Type B pancreatic cell (in vitro differentiated cells): Measurements from ENCODE around the gene GPRC6A. TPM values are rescaled to one million over a fixed set of nuclear protein-coding genes. Genes with fewer than 3 reads are reported as not detected.
"Not testable (repeated sequence)": the region's sequence is repeated elsewhere in the genome, so short reads cannot be mapped to it uniquely, and the experiment has no call there.

ENCODE experiments used
- DNase-seq: peaks from one replicate; pipeline ENCODE4 v3.0.0; 2021; ENCODE audit warnings: mixed read lengths; ENCODE audit not compliant: unreplicated experiment; ENCODE audit errors: extremely low spot score
- H3K27ac Mint-ChIP-seq: 2 replicates; pipeline ENCODE4 v1.8.0; 2021; ENCODE audit warnings: mild to moderate bottlenecking, mixed read lengths
- H3K27me3 Mint-ChIP-seq: 2 replicates; pipeline ENCODE4 v1.8.0; 2021; ENCODE audit warnings: mixed read lengths
- H3K36me3 Mint-ChIP-seq: 2 replicates; pipeline ENCODE4 v1.8.0; 2021; ENCODE audit warnings: mixed read lengths
- H3K4me1 Mint-ChIP-seq: one replicate; pipeline ENCODE4 v1.8.0; 2021; ENCODE audit warnings: mixed read lengths; ENCODE audit not compliant: unreplicated experiment
- H3K4me3 Mint-ChIP-seq: 2 replicates; pipeline ENCODE4 v1.8.0; 2021; ENCODE audit warnings: mild to moderate bottlenecking, mixed read lengths
- H3K9me3 Mint-ChIP-seq: 2 replicates; pipeline ENCODE4 v1.8.0; 2021; ENCODE audit warnings: mixed read lengths
- total RNA-seq: library from RNA; stranded (reverse); gene quantifications from 2 replicates; pipeline ENCODE4 v1.2.1, GENCODE V29; 2021; ENCODE audit warnings: low replicate concordance
- TF ChIP-seq, protein P1 (sequence below): fragments of 200-600 bp; sonication (generic); conservative IDR thresholded peaks from 2 replicates; pipeline ENCODE4 v1.5.0; 2021; ENCODE audit warnings: antibody characterized with exemption, mild to moderate bottlenecking

GPRC6A gene
- total RNA-seq, 1 donor from 2014 or later, result 0.12 TPM

DNA sequence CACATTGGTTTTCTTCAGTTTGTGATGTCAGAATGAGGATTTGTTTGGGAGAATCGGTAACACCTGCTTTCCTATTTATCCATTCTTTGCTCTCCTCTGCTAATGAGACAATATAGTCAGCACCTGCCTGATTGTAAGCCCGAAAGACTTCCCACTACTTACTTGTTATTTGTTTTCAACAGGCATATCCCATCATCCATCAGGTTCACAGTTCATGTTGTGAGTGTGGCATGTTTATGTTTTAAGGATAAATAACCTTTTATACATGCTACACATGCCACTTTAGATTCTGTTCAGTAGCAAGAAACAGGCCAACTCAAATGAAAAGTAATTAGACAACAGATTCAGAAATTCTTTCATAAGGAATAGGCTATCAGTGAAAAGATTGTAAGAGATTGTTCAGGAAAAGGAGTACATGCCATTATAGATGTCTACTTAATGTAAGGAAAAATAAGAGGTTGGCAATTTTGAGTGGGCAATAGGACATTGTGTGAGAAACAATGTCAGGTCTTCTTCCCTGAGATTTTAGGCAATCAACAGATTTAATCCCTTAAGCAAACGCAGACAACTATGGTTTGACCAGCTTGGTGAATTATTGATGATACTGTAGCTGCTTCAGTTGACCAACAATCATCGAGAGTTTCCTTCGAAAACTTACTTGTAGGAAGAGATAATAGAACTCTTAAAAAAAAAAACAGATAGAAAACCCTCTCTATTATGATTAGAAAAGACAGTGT lies 7.9 kb upstream of the GPRC6A start:
- H3K27ac Mint-ChIP-seq, result no peak overlapping the region

DNA sequence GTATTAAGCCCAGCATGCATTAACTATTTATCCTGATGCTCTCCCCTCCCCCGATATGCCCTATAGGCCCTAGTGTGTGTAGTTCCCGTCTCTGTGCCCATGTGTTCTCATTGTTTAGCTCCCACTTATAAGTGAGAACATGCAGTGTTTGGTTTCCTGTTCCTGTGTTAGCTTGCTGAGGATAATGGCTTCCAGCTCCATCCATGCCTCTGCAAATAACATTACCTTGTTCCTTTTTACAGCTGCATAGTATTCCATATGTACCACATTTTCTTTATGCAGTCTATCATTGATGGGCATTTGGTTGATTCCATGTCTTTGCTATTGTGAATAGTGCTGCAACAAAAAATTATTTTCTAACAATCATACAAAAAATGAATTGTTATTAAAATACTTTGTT lies 5.6 kb upstream of the GPRC6A start:
- not testable (repeated sequence) for H3K27me3 Mint-ChIP-seq, H3K4me1 Mint-ChIP-seq, H3K9me3 Mint-ChIP-seq, DNase-seq, H3K4me3 Mint-ChIP-seq, H3K36me3 Mint-ChIP-seq, H3K27ac Mint-ChIP-seq

More for the DNA sequence above, 7.9 kb upstream of the GPRC6A start:
- no peaks in the 10 kb centered on the region for H3K36me3 Mint-ChIP-seq
- no peaks in the 10 kb centered on the region for H3K9me3 Mint-ChIP-seq
- DNase-seq, result no peak
- H3K4me1 Mint-ChIP-seq, result no peaks in the 10 kb centered on the region
- H3K27me3 Mint-ChIP-seq, result no peaks in the 10 kb centered on the region
- TF ChIP-seq, protein P1, sequence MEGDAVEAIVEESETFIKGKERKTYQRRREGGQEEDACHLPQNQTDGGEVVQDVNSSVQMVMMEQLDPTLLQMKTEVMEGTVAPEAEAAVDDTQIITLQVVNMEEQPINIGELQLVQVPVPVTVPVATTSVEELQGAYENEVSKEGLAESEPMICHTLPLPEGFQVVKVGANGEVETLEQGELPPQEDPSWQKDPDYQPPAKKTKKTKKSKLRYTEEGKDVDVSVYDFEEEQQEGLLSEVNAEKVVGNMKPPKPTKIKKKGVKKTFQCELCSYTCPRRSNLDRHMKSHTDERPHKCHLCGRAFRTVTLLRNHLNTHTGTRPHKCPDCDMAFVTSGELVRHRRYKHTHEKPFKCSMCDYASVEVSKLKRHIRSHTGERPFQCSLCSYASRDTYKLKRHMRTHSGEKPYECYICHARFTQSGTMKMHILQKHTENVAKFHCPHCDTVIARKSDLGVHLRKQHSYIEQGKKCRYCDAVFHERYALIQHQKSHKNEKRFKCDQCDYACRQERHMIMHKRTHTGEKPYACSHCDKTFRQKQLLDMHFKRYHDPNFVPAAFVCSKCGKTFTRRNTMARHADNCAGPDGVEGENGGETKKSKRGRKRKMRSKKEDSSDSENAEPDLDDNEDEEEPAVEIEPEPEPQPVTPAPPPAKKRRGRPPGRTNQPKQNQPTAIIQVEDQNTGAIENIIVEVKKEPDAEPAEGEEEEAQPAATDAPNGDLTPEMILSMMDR, result no peak
- no peak overlapping the region for H3K4me3 Mint-ChIP-seq

DNA sequence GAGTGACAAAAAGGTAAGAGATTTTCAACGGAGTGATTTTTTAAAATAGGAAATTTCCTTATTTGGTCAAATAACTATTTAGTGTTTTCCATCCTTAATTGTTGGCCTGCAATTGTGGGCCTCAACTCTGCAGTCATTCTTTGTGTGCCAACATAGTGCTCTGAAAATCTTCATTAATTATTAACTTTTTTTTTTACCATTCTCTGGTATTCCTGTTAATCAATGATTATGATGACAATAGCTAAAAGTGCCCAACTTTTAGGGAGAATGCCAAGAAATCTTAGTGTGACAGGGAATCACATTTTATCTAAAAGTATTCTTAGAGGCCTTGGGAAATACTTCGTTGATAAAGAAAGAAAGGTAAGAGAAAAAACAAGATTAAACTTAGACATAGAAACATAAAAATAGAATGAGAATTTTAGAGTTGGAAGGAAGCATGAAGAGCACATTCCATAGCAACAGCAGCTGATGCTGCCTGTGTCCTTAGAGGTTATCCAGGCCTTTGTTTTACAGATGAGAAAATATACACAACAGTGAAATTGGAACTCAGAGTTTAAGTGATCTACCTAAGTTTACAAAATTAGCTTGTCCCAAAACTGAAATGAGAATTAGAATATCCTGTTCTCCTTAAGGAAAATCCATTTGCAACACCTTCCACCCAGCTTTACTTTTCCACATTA lies 1.2 kb downstream of the GPRC6A start:
- DNase-seq, result no peak
- Mint-ChIP-seq H3K27me3 (no peaks in the 10 kb centered on the region), H3K9me3 (no peaks in the 10 kb centered on the region), H3K4me1 (no peaks in the 10 kb centered on the region), H3K4me3 (no peak overlapping the region), H3K27ac (no peak overlapping the region), H3K36me3 (no peaks in the 10 kb centered on the region)
- TF ChIP-seq, protein P1, result no peak

DNA sequence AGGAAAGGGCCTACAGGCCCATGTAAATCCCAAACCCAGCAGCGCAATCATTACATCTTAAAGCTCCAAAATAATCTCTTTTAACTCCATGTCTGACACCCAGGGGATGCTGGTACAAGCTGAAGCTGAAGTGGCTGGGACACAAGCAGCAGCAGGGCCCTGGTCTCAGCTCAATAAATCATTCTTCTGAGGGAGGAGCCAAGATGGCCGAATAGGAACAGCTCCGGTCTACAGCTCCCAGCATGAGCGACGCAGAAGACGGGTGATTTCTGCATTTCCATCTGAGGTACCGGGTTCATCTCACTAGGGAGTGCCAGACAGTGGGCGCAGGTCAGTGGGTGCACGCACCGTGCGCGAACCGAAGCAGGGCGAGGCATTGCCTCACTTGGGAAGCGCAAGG lies 12.5 kb downstream of the GPRC6A start:
- not testable (repeated sequence) for H3K36me3 Mint-ChIP-seq, H3K4me3 Mint-ChIP-seq, H3K27me3 Mint-ChIP-seq, DNase-seq, H3K4me1 Mint-ChIP-seq, H3K9me3 Mint-ChIP-seq, H3K27ac Mint-ChIP-seq

DNA sequence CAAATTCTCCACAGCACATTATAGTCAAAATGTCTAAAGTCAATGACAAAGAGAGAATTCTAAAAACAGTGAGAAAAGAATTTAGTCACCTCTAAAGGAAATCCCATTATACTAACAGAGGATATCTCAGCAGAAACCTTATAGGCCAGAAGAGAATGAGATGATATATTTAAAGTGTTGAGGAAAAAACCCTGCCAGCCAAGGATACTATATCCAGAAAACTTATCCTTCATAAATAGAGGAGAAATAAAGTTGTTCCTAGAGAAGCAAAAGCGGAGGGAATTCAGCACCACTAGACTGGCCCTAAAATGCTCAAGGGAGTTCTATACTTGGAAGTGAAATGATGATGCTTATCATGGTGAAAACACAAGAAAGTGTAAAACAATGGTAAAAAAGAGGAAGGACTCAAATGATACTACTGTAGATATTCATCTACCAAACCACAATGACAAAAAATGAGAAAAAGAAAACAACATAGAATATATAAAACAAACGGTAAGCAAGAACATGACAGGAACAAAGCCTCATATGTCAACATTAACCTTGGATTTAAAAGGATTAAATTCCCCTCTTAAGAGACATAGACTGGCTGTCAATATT lies 16.7 kb downstream of the GPRC6A start:
- TF ChIP-seq, protein P1, result no peak
- Mint-ChIP-seq H3K36me3 (no peaks in the 10 kb centered on the region), H3K4me3 (no peak overlapping the region), H3K27me3 (no peaks in the 10 kb centered on the region), H3K27ac (no peak overlapping the region), H3K9me3 (peaks cover 7% of the 10 kb centered on the region), H3K4me1 (no peaks in the 10 kb centered on the region)
- no peak for DNase-seq

DNA sequence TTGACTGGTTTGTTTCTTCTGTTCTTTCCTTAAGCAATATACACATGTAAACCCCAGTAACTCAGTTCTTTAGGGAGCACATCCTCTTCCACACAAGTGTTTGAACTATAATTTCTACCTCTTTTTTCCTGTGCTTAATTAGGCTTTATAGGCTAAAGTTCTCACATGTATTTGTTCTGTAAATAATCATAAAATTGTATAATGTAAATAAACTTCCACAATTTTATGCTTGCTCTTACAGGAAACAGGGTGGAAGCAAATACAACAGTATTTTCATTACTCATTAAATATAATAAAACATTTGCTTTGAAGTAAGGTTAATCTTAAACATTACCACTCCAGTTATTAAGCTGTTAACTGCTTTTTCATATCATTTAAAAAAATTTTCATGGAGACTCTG lies 26.9 kb downstream of the GPRC6A start:
- Mint-ChIP-seq H3K4me3 (no peak overlapping the region), H3K9me3 (no peaks in the 10 kb centered on the region), H3K36me3 (no peaks in the 10 kb centered on the region), H3K27me3 (no peaks in the 10 kb centered on the region), H3K27ac (no peak overlapping the region), H3K4me1 (no peaks in the 10 kb centered on the region)
- TF ChIP-seq, protein P1, result no peak
- no peak for DNase-seq
